GM18907 (cell line): ENCODE results near the gene ANG.
"Not testable (repeated sequence)": the region's sequence is repeated elsewhere in the genome, so short reads cannot be mapped to it uniquely, and the experiment has no call there.

Experiments used
- ATAC-seq: cut with Tn5 transposase; IDR thresholded peaks from one replicate; pipeline ENCODE4 v1.9.1; 2021; ENCODE audit warnings: mild to moderate bottlenecking, moderate library complexity; ENCODE audit not compliant: unreplicated experiment

ANG gene

DNA sequence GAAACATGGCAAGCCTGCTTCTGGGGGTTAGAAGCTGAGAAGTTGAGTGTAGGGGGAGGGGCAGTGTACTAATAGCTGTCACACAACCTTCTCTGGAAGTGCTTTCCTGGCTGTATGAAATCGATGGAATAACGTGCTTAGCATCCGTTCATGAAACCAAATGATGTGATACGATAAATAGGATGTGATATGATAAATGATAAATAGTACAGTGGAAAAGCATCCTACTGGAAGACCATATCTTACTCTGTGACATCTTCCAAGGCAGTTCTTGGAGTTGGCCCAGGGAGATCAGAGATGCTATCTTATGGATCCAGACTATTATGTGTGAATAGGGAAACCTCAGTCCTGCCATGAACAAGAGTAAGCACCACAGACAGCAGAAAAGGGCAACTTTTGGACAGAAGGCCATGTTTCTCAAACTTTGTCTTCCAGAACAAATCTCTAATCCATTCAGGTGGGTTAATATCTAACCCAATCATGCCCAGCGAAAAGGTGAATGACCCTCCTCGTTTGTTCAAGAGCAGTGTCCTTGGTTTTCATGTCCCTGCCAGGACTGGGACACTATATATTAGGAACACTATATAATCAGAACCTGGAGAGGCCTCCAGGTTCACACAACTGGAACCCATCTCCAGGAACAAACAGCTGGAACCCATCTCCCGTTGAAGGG is at the start of gene ANG:
ANG (plus strand) TSS at position 598 of the 673 bp plus-strand sequence. CDS start 4,801 bp downstream, outside the sequence.
- ATAC-seq = no peak

- no peak for ATAC-seq
Observed at GRCh38 chr14:20641591-20641990, 47.0 kb upstream of the ANG start, which contains the start of gene OR6S1. Gene OR6S1 (minus strand): TSS chr14:20641691. CDS start chr14:20641691, 0 bp downstream.

DNA sequence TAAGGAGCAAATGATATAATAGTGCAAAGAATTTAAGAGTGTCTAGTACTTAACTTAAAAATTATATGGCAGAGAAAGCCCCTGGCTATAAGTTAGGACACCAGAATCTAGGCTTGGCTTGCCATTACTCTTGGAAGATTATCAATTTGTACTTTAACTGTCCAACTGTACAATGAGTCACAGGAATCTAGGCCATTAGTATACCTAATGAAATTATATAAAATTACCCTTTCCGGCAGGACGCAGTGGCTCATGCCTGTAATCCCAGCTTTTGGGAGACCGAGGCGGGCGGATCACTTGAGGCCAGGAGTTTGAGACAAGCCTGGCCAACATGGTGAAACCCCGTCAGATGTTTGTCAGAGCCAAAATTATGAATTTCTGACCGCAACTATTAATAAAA is 46.4 kb upstream of the ANG start:
- ATAC-seq = no peak

GRCh38 chr14:20642755-20643154 is 45.8 kb upstream of the ANG start:
- not testable (repeated sequence) for ATAC-seq

- ATAC-seq = no peak
Observed at GRCh38 chr14:20644520-20644919, 44.0 kb upstream of the ANG start.

- no peak for ATAC-seq
Observed at GRCh38 chr14:20645481-20645880, 43.1 kb upstream of the ANG start.

DNA sequence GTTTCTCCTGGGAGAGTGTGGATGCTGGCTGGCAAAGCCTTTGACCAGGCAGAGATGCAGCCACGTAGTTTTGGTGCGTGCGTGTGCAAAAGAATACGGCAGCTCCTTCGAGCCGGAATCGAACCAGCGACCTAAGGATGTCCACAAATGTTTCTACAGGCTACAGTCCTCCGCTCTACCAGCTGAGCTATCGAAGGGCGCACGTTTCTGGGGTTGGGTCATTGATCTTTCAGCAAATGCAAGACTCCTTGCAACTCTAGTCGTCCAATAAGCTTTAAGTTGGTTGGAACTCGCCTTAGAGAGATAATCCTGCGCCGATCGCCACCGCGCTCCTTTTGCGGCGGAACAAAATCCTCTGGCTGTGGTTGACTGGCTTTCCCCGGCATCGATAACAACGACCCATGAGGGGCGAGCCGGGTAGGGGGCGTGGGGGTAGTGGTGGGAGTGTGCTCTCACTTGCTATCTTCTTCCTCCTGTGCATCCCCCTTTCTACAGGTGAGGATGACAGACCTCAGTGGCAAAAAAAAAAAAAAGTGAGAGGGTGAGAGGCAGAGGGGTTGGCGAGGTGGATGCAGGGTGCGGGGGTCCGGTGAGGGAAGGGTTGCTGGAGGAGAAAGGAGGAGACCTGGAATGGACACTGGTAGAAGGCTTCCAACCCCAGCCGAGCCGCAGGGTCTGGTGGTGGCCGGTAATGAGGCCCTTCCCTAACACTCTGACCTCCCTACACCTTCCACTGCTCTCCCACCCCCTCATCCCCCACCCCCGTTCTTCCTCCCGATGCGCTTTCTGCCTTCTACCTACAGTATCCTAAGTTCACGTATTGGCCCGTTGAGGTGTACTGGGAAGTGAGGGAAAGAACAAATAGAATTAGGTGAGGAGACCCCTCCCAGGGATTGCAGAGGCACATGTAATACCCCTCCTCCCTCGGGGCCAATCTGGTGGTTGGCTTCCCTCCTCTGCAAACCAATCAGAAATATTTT is 35.3 kb upstream of the ANG start:
- no peak for ATAC-seq

DNA sequence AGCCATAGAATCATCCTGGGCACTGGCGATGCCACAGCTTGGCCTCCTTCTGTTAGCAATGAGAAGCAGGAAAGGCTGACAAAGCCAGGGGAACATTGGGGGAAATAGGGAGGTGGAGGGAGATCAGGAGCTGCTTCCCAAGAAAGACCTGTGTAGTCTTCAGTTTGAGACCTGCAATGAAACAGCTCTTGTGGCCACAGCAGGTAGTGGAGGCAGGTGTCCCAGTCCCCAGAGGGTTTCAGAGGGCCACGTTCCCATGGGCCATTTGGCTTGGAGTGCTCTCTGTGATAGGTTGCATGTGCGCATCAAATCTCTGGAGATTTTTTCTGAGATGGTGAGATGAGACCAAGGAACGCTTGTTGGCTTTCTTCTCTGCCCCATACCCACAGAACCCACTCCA is 32.7 kb upstream of the ANG start:
- no peak for ATAC-seq

DNA sequence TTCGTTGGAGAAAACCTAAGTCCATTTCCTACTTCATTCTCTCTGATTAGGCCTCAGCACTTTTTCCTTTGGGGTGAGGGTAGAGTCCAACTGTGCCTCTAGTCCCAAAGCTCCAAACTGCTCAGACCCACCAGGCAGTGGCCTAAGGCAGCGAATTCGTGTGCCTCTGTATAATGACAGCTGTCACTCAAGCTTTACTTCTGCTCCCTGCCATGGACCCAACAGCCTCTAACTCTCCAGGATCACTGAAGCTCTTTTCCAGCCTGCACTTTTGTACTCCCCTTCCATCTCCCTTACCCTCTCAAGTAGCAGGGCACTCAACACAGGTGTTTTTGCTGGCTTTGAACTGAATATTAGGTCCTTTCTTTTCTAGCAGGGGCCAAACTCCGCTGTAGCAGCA is 32.3 kb upstream of the ANG start:
- ATAC-seq = no peak

DNA sequence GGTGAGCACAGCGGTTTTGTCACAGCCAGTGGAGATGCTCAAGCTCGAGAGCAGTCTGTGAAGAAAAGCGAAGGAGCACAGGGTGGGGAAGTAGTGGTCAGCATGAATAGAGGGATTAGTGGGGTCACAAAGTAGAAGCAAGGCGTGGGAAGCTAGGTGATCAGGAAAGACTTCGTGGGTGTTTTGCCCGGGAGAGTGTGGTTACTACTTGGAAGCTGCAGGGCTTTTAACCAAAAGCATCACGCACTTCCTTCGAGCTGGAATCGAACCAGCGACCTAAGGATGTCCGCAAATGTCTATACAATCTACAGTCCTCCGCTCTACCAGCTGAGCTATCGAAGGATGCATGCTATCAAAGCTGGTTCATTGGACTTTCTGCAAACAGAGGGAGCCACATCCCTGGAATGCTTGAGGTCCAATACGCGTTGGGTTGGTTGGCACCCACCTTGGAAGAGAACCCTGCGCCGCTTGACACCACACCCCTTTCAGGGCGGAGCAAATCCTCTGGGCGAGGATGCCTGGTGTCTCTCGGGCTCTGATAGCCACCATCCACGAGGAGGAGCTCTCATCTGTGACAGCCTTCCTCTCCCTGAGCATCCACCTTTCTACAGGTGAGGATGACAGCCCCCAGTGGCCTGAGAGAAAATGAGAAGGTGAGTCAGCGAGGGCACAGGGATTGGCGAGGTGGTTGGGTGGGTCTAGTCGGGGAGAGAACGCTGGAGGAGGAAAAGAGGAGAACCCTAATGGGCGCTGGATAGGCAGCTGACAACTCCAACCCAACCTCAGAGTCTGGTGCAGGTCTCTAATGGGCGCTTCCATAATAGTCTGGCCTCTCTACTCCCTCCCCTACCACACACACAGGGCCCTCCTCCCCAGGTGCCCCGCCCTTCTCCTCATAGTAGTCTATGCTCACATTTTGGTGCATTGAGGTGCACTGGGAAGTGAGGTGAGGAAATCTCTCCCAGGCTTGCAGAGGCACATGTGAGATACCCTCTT is 31.1 kb upstream of the ANG start:
- no peak for ATAC-seq

- no peak for ATAC-seq
Observed at GRCh38 chr14:20658246-20658645, 30.3 kb upstream of the ANG start.

- no peak for ATAC-seq
Observed at GRCh38 chr14:20659336-20659735, 29.2 kb upstream of the ANG start.

DNA sequence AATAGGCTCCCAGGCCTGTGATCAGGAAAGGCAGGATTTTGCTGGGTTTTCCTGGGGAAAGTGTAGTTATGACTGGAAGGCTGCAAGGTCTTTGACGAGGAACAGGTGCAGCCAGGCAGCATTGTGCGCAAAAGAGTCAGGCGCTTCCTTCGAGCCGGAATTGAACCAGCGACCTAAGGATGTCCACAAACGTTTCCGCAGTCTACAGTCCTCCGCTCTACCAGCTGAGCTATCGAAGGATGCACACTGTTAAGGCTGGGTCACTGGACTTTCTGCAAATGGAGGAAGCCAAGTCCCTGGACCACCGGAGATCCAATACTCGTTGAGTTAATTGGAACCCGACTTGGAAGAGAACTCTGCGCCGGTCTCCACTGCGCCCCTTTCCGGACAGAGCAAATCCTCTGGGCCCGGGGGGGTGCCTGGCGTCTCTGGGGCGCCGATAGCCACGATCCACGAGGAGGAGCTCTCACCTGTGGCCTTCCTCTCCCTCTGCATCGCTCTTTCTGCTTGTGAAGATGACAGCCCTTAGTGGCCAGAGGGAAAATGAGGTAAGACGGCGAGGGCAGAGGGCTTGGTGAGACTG is 28.7 kb upstream of the ANG start:
- ATAC-seq = no peak

GRCh38 chr14:20661197-20661596 is 27.4 kb upstream of the ANG start:
- ATAC-seq = no peak

DNA sequence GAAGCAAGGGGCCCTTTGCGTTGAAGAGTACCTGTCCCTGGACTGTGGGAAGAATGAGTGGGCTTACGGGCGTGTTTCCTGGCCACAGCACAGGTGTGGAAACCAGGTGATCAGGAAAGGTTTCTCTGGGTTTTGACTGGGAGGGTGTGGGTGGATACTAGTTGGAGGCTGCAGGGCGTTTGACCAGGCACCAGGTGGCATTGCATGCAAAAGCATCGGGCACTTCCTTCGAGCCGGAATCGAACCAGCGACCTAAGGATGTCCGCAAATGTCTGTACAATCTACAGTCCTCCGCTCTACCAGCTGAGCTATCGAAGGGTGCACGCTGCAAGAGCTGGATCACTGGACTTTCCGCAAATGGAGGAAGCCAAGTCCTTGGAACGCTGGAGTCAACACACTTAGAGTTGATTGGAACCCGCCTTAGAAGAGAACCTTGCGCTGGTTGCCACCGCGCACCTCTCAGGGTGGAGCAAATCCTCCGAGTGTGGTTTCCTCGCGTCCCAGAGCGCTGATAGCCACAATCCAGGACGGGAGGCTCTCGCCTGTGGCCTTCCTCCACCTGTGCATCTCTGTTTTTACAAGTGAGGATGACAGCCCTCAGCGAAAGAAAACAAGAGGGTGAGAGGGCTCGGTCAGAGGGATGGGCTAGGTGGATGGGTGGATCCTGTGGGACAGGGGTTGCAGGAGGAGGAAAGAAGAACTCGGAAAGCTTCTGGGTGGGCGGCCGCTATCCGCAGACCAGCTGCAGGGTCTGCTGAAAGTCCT is 25.4 kb upstream of the ANG start:
- peak; percentile 75 for ATAC-seq

DNA sequence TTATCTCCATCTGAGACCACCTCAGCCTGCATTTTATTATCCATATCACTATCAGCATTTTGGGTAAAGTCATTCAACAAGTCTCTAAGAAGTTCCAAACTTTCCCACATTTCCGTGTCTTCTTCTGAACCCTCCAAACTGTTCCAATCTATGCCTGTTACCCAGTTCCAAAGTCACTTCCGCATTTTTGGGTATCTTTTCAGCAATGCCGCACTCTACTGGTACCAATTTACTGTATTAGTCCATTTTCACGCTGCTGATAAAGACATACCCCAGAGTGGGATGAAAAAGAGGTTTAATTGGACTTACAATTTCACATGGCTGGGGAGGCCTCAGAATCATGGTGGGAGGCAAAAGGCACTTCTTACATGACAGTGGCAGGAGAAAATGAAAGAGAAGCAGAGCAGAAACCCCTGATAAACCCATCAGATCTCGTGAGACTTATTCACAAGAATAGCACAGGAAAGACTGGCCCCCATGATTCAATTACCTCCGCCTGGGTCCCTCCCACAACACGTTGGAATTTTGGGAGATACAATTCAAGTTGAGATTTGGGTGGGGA is 22.1 kb upstream of the ANG start:
- ATAC-seq = not testable (repeated sequence)

GRCh38 chr14:20667957-20668356 is 20.6 kb upstream of the ANG start:
- ATAC-seq = peak; percentile 83

GRCh38 chr14:20668969-20669368 is 19.6 kb upstream of the ANG start:
- ATAC-seq = no peak

DNA sequence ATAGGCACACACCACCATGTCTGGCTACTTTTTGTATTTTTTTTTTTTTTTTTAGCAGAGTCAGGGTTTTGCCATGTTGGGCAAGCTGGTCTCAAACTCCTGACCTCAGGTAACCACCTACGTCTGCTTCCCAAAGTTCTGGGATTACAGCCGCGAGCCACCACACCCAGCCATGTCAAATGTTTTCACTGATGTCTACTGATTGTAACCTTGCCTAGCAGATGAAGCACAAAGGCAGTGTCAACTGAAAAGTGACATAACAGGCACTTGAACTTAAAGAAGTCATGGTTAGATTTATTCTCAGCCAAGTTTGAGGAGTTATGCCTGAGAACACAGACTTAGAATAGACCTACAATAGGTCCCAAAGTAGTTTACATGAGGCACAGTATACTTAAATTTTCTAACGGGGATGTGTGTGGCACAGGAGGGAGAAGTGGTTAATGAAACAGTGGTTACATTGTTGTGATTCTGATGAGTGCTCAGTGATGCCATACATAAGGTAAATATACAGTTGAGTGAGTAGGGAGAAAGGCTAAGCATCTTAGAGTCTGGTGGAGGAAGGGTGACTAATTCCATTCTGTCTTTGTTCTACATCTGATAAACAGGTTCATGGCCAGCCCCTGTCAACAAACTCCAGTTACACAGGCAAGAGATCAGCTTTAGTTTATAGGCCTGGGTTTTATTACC is 16.8 kb upstream of the ANG start:
- ATAC-seq = peak; percentile 43
